ENCODE measurements around the gene GPD2.

The GPD2 gene

GRCh38 chr2:156437931-156438410 lies 1.8 kb downstream of the GPD2 start:
- TF ChIP-seq ZC3H10 (CRISPR knock-in tag; IDR thresholded peaks at IDR 0.05) (no peak), SNAI2 (CRISPR knock-in tag; IDR thresholded peaks at IDR 0.05) (no peak), TSHZ2 (CRISPR knock-in tag; IDR thresholded peaks at IDR 0.05) (no peak), OSR1 (CRISPR knock-in tag; IDR thresholded peaks at IDR 0.05) (no peak), ESRRG (CRISPR knock-in tag; IDR thresholded peaks at IDR 0.05) (no peak), ZNF8 (CRISPR knock-in tag; IDR thresholded peaks at IDR 0.05) (no peak), CREB5 (CRISPR knock-in tag; IDR thresholded peaks at IDR 0.05; ENCODE audit: low read depth) (no peak), TCF4 (CRISPR knock-in tag; IDR thresholded peaks at IDR 0.05; ENCODE audit: borderline replicate concordance) (no peak), BACH2 (CRISPR knock-in tag; IDR thresholded peaks at IDR 0.05; ENCODE audit: borderline replicate concordance) (no peak), ZFP30 (CRISPR knock-in tag; IDR thresholded peaks at IDR 0.05) (no peak), ZNF565 (CRISPR knock-in tag; conservative IDR thresholded peaks at IDR 0.05; ENCODE audit: low read depth) (no peak), TOX (CRISPR knock-in tag; IDR thresholded peaks at IDR 0.05; ENCODE audit: borderline replicate concordance) (no peak)
- TF ChIP-seq, protein P1, sequence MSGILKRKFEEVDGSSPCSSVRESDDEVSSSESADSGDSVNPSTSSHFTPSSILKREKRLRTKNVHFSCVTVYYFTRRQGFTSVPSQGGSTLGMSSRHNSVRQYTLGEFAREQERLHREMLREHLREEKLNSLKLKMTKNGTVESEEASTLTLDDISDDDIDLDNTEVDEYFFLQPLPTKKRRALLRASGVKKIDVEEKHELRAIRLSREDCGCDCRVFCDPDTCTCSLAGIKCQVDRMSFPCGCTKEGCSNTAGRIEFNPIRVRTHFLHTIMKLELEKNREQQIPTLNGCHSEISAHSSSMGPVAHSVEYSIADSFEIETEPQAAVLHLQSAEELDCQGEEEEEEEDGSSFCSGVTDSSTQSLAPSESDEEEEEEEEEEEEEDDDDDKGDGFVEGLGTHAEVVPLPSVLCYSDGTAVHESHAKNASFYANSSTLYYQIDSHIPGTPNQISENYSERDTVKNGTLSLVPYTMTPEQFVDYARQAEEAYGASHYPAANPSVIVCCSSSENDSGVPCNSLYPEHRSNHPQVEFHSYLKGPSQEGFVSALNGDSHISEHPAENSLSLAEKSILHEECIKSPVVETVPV (CRISPR knock-in tag; IDR thresholded peaks at IDR 0.05) = no peak
- ATAC-seq = no peak

- no peak for ATAC-seq
- TF ChIP-seq, protein P2, sequence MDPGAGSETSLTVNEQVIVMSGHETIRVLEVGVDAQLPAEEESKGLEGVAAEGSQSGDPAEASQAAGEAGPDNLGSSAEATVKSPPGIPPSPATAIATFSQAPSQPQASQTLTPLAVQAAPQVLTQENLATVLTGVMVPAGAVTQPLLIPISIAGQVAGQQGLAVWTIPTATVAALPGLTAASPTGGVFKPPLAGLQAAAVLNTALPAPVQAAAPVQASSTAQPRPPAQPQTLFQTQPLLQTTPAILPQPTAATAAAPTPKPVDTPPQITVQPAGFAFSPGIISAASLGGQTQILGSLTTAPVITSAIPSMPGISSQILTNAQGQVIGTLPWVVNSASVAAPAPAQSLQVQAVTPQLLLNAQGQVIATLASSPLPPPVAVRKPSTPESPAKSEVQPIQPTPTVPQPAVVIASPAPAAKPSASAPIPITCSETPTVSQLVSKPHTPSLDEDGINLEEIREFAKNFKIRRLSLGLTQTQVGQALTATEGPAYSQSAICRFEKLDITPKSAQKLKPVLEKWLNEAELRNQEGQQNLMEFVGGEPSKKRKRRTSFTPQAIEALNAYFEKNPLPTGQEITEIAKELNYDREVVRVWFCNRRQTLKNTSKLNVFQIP (CRISPR knock-in tag; IDR thresholded peaks at IDR 0.05; ENCODE audit: borderline replicate concordance, low read depth) = no peak
- TF ChIP-seq PPARA (CRISPR knock-in tag; IDR thresholded peaks at IDR 0.05; ENCODE audit: borderline replicate concordance) (no peak), ZFP30 (CRISPR knock-in tag; IDR thresholded peaks at IDR 0.05) (no peak), ZNF70 (CRISPR knock-in tag; IDR thresholded peaks at IDR 0.05) (no peak), OSR1 (CRISPR knock-in tag; IDR thresholded peaks at IDR 0.05) (no peak), ISL1 (CRISPR knock-in tag; IDR thresholded peaks at IDR 0.05) (no peak), CSDC2 (CRISPR knock-in tag; IDR thresholded peaks at IDR 0.05) (no peak), ARNTL (CRISPR knock-in tag; IDR thresholded peaks at IDR 0.05; ENCODE audit: borderline replicate concordance, low read depth) (no peak), ESRRG (CRISPR knock-in tag; IDR thresholded peaks at IDR 0.05) (no peak), BACH2 (CRISPR knock-in tag; IDR thresholded peaks at IDR 0.05; ENCODE audit: borderline replicate concordance) (no peak), ZNF8 (CRISPR knock-in tag; IDR thresholded peaks at IDR 0.05) (no peak), TCF4 (CRISPR knock-in tag; IDR thresholded peaks at IDR 0.05; ENCODE audit: borderline replicate concordance) (no peak)
- TF ChIP-seq, protein P1 (CRISPR knock-in tag; IDR thresholded peaks at IDR 0.05) = no peak
These were observed 6.9 kb downstream of the GPD2 start for GRCh38 chr2:156443089-156443488.

GRCh38 chr2:156445296-156446220 lies 9.4 kb downstream of the GPD2 start:
- ATAC-seq = peak; percentile 70
- TF ChIP-seq ZFP30 (CRISPR knock-in tag; IDR thresholded peaks at IDR 0.05) = no peak
- TF ChIP-seq BACH2 (CRISPR knock-in tag; IDR thresholded peaks at IDR 0.05; ENCODE audit: borderline replicate concordance) = no peak
- TF ChIP-seq, protein P2 (CRISPR knock-in tag; IDR thresholded peaks at IDR 0.05; ENCODE audit: borderline replicate concordance, low read depth) = no peak
- no peak for TF ChIP-seq PPARA (CRISPR knock-in tag; IDR thresholded peaks at IDR 0.05; ENCODE audit: borderline replicate concordance)
- TF ChIP-seq ISL1 (CRISPR knock-in tag; IDR thresholded peaks at IDR 0.05) = no peak
- TF ChIP-seq ZNF565 (CRISPR knock-in tag; conservative IDR thresholded peaks at IDR 0.05; ENCODE audit: low read depth) = no peak
- TF ChIP-seq ESRRG (CRISPR knock-in tag; IDR thresholded peaks at IDR 0.05) = no peak
- TF ChIP-seq ARNTL (CRISPR knock-in tag; IDR thresholded peaks at IDR 0.05; ENCODE audit: borderline replicate concordance, low read depth) = no peak
- TF ChIP-seq TSHZ2 (CRISPR knock-in tag; IDR thresholded peaks at IDR 0.05) = no peak

All from SK-N-SH treated with all-trans-retinoic acid at 6 μM for 48 hours (cell line).